ENCODE measurements around the gene SELE.
"Not testable (repeated sequence)": the region's sequence is repeated elsewhere in the genome, so short reads cannot be mapped to it uniquely, and the experiment has no call there.

The SELE gene

GRCh38 chr1:169723763-169724162 is 10.1 kb downstream of the SELE start:
- DNase-seq (ENCODE audit: low read depth) = no peak

GRCh38 chr1:169722779-169723178 is 11.1 kb downstream of the SELE start:
- DNase-seq (ENCODE audit: low read depth) = no peak

- DNase-seq (ENCODE audit: low read depth) = not testable (repeated sequence)
Observed at GRCh38 chr1:169715100-169715499, 18.8 kb downstream of the SELE start.

- not testable (repeated sequence) for DNase-seq (ENCODE audit: low read depth)
Observed at GRCh38 chr1:169713090-169713489, 20.8 kb downstream of the SELE start.

GRCh38 chr1:169712309-169712631 is 21.6 kb downstream of the SELE start:
- DNase-seq (ENCODE audit: low read depth) = no peak

- peak; percentile 27 for DNase-seq (ENCODE audit: low read depth)
Observed at GRCh38 chr1:169711469-169712308, 22.2 kb downstream of the SELE start, which contains the start of gene SELL. SELL (minus strand) TSS chr1:169711620; CDS start chr1:169711498, 122 bp downstream.

GRCh38 chr1:169708647-169709046 is 25.2 kb downstream of the SELE start:
- DNase-seq (ENCODE audit: low read depth) = no peak

- no peak for DNase-seq (ENCODE audit: low read depth)
Observed at GRCh38 chr1:169707912-169708604, 25.8 kb downstream of the SELE start.

GRCh38 chr1:169704797-169705196 is 29.1 kb downstream of the SELE start:
- DNase-seq (ENCODE audit: low read depth) = no peak

- no peak for DNase-seq (ENCODE audit: low read depth)
Observed at GRCh38 chr1:169701261-169702005, 32.4 kb downstream of the SELE start.

GRCh38 chr1:169699707-169700106 is 34.2 kb downstream of the SELE start:
- no peak for DNase-seq (ENCODE audit: low read depth)

- DNase-seq (ENCODE audit: low read depth) = no peak
Observed at GRCh38 chr1:169698976-169699375, 34.9 kb downstream of the SELE start.

- no peak for DNase-seq (ENCODE audit: low read depth)
Observed at GRCh38 chr1:169697755-169698154, 36.1 kb downstream of the SELE start.

GRCh38 chr1:169696273-169697100 is 37.4 kb downstream of the SELE start:
- no peak for DNase-seq (ENCODE audit: low read depth)

GRCh38 chr1:169694304-169695075 is 39.4 kb downstream of the SELE start:
- no peak for DNase-seq (ENCODE audit: low read depth)

- no peak for DNase-seq (ENCODE audit: low read depth)
Observed at GRCh38 chr1:169692756-169693460, 41.0 kb downstream of the SELE start.

GRCh38 chr1:169690489-169690888 is 43.4 kb downstream of the SELE start:
- no peak for DNase-seq (ENCODE audit: low read depth)

GRCh38 chr1:169689395-169689794 is 44.5 kb downstream of the SELE start:
- DNase-seq (ENCODE audit: low read depth) = no peak

- DNase-seq (ENCODE audit: low read depth) = not testable (repeated sequence)
Observed at GRCh38 chr1:169688377-169688776, 45.5 kb downstream of the SELE start.

- DNase-seq (ENCODE audit: low read depth) = no peak
Observed at GRCh38 chr1:169683661-169684060, 50.2 kb downstream of the SELE start.

Measured in GM04504 (cell line).